A673 (cell line): ENCODE measurements around the gene MYORG. TPM values are rescaled to one million over a fixed set of nuclear protein-coding genes. Genes with fewer than 3 reads are reported as not detected.

ENCODE experiments used
- BruUV-seq: library from RNA; stranded (reverse); fragments of 400-500 nt; replicated peaks from 2 replicates; lab custom pipeline; 2021; lab: Mats Ljungman, UMichigan
- CTCF ChIA-PET: fragments of 300-600 bp; sonication (Branson Sonifier 250); formaldehyde crosslinking; loops from one replicate; lab custom pipeline; 2022; ENCODE audit warnings: antibody characterized with exemption; lab: Charles Lee
- POLR2A ChIA-PET: fragments of 300-600 bp; sonication (Branson Sonifier 250); formaldehyde crosslinking; loops from one replicate; lab custom pipeline; 2022; ENCODE audit warnings: antibody characterized with exemption; ENCODE audit not compliant: low non-redundant PET; lab: Charles Lee
- DNase-seq: peaks from one replicate; pipeline ENCODE4 v3.0.0-alpha.2; 2015; ENCODE audit warnings: low spot score
- H3K27ac ChIP-seq: fragments of 200-600 bp; sonication (generic); 2 replicates; pipeline ENCODE4 v1.5.1; 2016; ENCODE audit warnings: mixed run types, low read depth, mild to moderate bottlenecking, mixed read lengths, antibody characterized with exemption, low read length; ENCODE audit not compliant: poor library complexity, severe bottlenecking
- H3K27me3 ChIP-seq: fragments of 200-600 bp; sonication (generic); replicated peaks from 2 replicates; pipeline ENCODE4 v1.6.1; 2017; ENCODE audit warnings: mixed run types, low read depth, mild to moderate bottlenecking, mixed read lengths, antibody characterized with exemption, low read length; ENCODE audit not compliant: insufficient read depth, poor library complexity
- H3K36me3 ChIP-seq: fragments of 200-600 bp; sonication (generic); 2 replicates; pipeline ENCODE4 v1.6.1; 2016; ENCODE audit warnings: mixed run types, mild to moderate bottlenecking, mixed read lengths, antibody characterized with exemption, low read length; ENCODE audit not compliant: insufficient read depth, poor library complexity, severe bottlenecking
- H3K4me1 ChIP-seq: fragments of 200-600 bp; sonication (generic); 2 replicates; pipeline ENCODE4 v1.6.1; 2017; ENCODE audit warnings: mixed run types, mild to moderate bottlenecking, mixed read lengths, antibody characterized with exemption, low read length; ENCODE audit not compliant: insufficient read depth, poor library complexity, severe bottlenecking
- H3K4me3 ChIP-seq: fragments of 200-600 bp; sonication (generic); 2 replicates; pipeline ENCODE4 v1.5.1; 2016; ENCODE audit warnings: low read depth, mixed run types, mild to moderate bottlenecking, mixed read lengths, low read length; ENCODE audit not compliant: poor library complexity, severe bottlenecking
- H3K9me3 ChIP-seq: fragments of 200-600 bp; sonication (generic); 2 replicates; pipeline ENCODE4 v1.6.1; 2016; ENCODE audit warnings: mixed run types, low read depth, mild to moderate bottlenecking, mixed read lengths, antibody characterized with exemption, low read length; ENCODE audit not compliant: poor library complexity, severe bottlenecking
- CTCF ChIP-seq: fragments of 300-800, 200-600 bp; sonication (generic); conservative IDR thresholded peaks from 2 replicates; pipeline ENCODE4 v1.5.1; 2017; ENCODE audit warnings: low read depth, mild to moderate bottlenecking, antibody characterized with exemption, low read length, moderate library complexity, mixed read lengths
- EZH2 ChIP-seq: fragments of 200-600 bp; sonication (generic); IDR thresholded peaks from 2 replicates; pipeline ENCODE4 v1.6.1; 2017; ENCODE audit warnings: borderline replicate concordance, low read depth, mild to moderate bottlenecking, mixed read lengths, antibody characterized with exemption, low read length; ENCODE audit not compliant: poor library complexity, severe bottlenecking
- intact Hi-C: fragments of 100-400 bp; cut with micrococcal nuclease; formaldehyde crosslinking; loops from one replicate; pipeline ENCODE4 v1.10.0; 2022; ENCODE audit not compliant: unreplicated experiment
- total RNA-seq: library from RNA; stranded (reverse); gene quantifications from 2 replicates; pipeline ENCODE4 v1.2.3, GENCODE V29; 2021

MYORG gene
- total RNA-seq, 1 experiment from 2014 or later = 7.8 TPM

DNA sequence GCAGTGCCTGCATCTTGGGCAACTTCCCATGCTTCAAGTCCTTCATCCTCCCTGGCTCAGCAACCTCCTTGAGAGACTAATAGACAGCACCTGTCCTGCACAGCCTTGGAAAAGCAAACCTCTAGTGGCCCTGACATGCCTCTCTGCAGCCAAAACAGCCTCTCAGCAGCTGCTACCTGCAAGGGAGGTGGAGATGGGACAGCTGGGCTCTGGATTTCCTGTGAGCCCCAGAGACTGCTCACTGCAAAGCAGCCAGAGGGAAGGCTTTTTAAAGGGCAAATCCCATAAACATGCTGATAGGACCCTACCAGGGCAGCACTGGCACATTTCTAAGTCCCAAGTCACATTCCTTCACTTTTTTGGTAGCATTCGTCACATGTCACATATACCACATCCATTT is 31.5 kb upstream of the MYORG start:
- no TSS peak for BruUV-seq
- H3K4me3 ChIP-seq = no peak overlapping the region
- peaks cover 5% of the 10 kb centered on the region for H3K4me1 ChIP-seq
- POLR2A ChIA-PET = no interaction called here
- H3K27ac ChIP-seq = no peak overlapping the region
- H3K27me3 ChIP-seq = no peaks in the 10 kb centered on the region
- intact Hi-C loops = no loop called here
- no peak for DNase-seq
- CTCF ChIA-PET = no interaction called here
- no peaks in the 10 kb centered on the region for H3K9me3 ChIP-seq
- TF ChIP-seq CTCF (no peak), EZH2 (no peak)
- peaks cover 7% of the 10 kb centered on the region for H3K36me3 ChIP-seq

DNA sequence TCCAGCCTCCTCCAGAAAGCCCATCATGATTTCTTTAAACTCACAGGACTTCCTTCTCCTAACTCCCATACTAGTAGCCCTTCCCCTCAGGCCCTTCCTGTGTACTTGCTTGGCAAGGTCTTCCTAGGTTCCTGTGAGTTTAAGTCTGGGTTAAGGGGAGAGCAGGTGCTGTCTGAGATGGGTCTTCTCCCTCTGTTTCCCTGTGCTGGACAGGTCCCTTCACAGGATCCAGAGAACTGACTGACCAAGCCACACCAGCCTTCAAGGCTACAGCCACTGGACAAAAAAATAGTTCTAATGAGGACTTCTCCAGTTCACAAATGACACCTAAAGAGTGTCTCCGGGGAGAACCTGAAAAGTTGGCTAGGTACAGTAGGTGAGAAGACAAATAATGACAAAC is 29.5 kb upstream of the MYORG start:
- DNase-seq = no peak
- Histone ChIP-seq H3K4me3 (no peak overlapping the region), H3K36me3 (peaks cover 22% of the 10 kb centered on the region), H3K4me1 (peaks cover 5% of the 10 kb centered on the region), H3K27ac (no peak overlapping the region), H3K27me3 (no peaks in the 10 kb centered on the region), H3K9me3 (no peaks in the 10 kb centered on the region)
- intact Hi-C loops = no loop called here
- TF ChIP-seq CTCF (no peak), EZH2 (no peak)
- ChIA-PET CTCF (no interaction called here), POLR2A (no interaction called here)
- no TSS peak for BruUV-seq

DNA sequence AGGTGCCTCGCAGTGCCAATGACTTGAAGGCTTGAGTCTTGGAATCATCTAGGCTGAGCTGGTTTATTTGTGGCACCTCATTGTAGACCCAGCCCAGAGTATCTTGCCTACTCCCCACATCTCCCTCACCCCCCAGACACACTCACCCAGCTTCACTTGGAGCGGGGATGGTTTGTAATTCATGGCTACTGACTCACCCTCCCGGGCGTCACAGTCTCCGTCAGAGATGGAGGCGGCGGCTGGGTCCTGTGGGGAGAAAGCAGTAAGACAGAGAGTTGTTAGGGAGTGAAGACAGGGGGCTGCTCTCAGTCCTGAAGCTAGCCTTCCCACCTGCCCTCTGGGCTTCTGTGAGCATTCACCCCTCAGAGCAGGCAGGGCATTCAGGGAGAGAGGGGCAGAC is 29.0 kb upstream of the MYORG start:
- H3K27ac ChIP-seq = no peak overlapping the region
- DNase-seq = no peak
- TF ChIP-seq EZH2 (no peak), CTCF (no peak)
- no TSS peak for BruUV-seq
- ChIA-PET POLR2A (no interaction called here), CTCF (no interaction called here)
- no peaks in the 10 kb centered on the region for H3K27me3 ChIP-seq
- no peak overlapping the region for H3K4me3 ChIP-seq
- intact Hi-C loops = no loop called here
- peaks cover 5% of the 10 kb centered on the region for H3K4me1 ChIP-seq
- H3K36me3 ChIP-seq = peaks cover 27% of the 10 kb centered on the region
- H3K9me3 ChIP-seq = no peaks in the 10 kb centered on the region
